IPS-NIHi11 (cell line): ENCODE measurements around the gene FPR3.
"Not testable (repeated sequence)": the region's sequence is repeated elsewhere in the genome, so short reads cannot be mapped to it uniquely, and the experiment has no call there.

Experiments
- DNase-seq: peaks from one replicate; pipeline ENCODE4 v3.0.0; 2012; ENCODE audit warnings: mixed read lengths, low spot score

FPR3 gene

GRCh38 chr19:51794885-51795490 is at the start of gene FPR3:
Gene FPR3, plus strand, starts transcription at chr19:51795157. Its CDS starts 28,592 bp downstream, at chr19:51823749.
- no peak for DNase-seq

GRCh38 chr19:51746731-51747130 is 48.2 kb upstream of the FPR3 start:
- no peak for DNase-seq

- DNase-seq: no peak
Observed at GRCh38 chr19:51749979-51750378, 45.0 kb upstream of the FPR3 start.

GRCh38 chr19:51750400-51751094 is 44.4 kb upstream of the FPR3 start:
- no peak for DNase-seq

- no peak for DNase-seq
Observed at GRCh38 chr19:51751655-51752054, 43.3 kb upstream of the FPR3 start, which contains the start of gene FPR1. Gene FPR1, minus strand, starts transcription at chr19:51751878. Its CDS starts 4,884 bp downstream, at chr19:51746994.

GRCh38 chr19:51754109-51754508 is 40.8 kb upstream of the FPR3 start:
- no peak for DNase-seq

GRCh38 chr19:51754770-51755169 is 40.2 kb upstream of the FPR3 start:
- no peak for DNase-seq

- no peak for DNase-seq
Observed at GRCh38 chr19:51755571-51755970, 39.4 kb upstream of the FPR3 start.

- DNase-seq: peak; percentile 21
Observed at GRCh38 chr19:51760697-51761356, 34.1 kb upstream of the FPR3 start, which contains the start of gene FPR2. Gene FPR2, plus strand, starts transcription at chr19:51761180. Its CDS starts 7,479 bp downstream, at chr19:51768659.

- no peak for DNase-seq
Observed at GRCh38 chr19:51761696-51762095, 33.3 kb upstream of the FPR3 start.

- DNase-seq: no peak
Observed at GRCh38 chr19:51765086-51765485, 29.9 kb upstream of the FPR3 start.

- no peak for DNase-seq
Observed at GRCh38 chr19:51766461-51766860, 28.5 kb upstream of the FPR3 start.

- no peak for DNase-seq
Observed at GRCh38 chr19:51771376-51772130, 23.4 kb upstream of the FPR3 start.

- DNase-seq: no peak
Observed at GRCh38 chr19:51772977-51773376, 22.0 kb upstream of the FPR3 start.

GRCh38 chr19:51776561-51776960 is 18.4 kb upstream of the FPR3 start:
- DNase-seq: not testable (repeated sequence)

GRCh38 chr19:51777570-51778462 is 17.1 kb upstream of the FPR3 start:
- peak; percentile 80 for DNase-seq

GRCh38 chr19:51779181-51779580 is 15.8 kb upstream of the FPR3 start:
- DNase-seq: no peak

GRCh38 chr19:51779703-51780102 is 15.3 kb upstream of the FPR3 start:
- no peak for DNase-seq

GRCh38 chr19:51780270-51780669 is 14.7 kb upstream of the FPR3 start:
- no peak for DNase-seq

- no peak for DNase-seq
Observed at GRCh38 chr19:51781999-51782398, 13.0 kb upstream of the FPR3 start.

- DNase-seq: peak; percentile 18
Observed at GRCh38 chr19:51783372-51783771, 11.6 kb upstream of the FPR3 start.
